B cell (primary cell): ENCODE results near the gene PLP2.
A peak's percentile ranks its signal among the peaks of the same experiment; 100 is the strongest.

Experiments
- CTCF ChIP-seq: fragments of 200-600 bp; IDR thresholded peaks from one replicate; pipeline ENCODE4 v1.8.0; 2022; ENCODE audit warnings: antibody characterized with exemption, mild to moderate bottlenecking
- EZH2 ChIP-seq: IDR thresholded peaks from 2 replicates; pipeline ENCODE4 v1.6.1; 2012; ENCODE audit warnings: borderline replicate concordance, low read depth, mild to moderate bottlenecking, moderate library complexity, low read length; ENCODE audit not compliant: insufficient read depth, poor library complexity, severe bottlenecking

- TF ChIP-seq CTCF: peak; percentile 67
- no peak for TF ChIP-seq EZH2
Observed at GRCh38 chrX:49163555-49164419, 7.9 kb upstream of the PLP2 start.
